ENCODE measurements around the gene ITPRID2.
A peak's percentile ranks its signal among the peaks of the same experiment; 100 is the strongest.

ITPRID2 gene

DNA sequence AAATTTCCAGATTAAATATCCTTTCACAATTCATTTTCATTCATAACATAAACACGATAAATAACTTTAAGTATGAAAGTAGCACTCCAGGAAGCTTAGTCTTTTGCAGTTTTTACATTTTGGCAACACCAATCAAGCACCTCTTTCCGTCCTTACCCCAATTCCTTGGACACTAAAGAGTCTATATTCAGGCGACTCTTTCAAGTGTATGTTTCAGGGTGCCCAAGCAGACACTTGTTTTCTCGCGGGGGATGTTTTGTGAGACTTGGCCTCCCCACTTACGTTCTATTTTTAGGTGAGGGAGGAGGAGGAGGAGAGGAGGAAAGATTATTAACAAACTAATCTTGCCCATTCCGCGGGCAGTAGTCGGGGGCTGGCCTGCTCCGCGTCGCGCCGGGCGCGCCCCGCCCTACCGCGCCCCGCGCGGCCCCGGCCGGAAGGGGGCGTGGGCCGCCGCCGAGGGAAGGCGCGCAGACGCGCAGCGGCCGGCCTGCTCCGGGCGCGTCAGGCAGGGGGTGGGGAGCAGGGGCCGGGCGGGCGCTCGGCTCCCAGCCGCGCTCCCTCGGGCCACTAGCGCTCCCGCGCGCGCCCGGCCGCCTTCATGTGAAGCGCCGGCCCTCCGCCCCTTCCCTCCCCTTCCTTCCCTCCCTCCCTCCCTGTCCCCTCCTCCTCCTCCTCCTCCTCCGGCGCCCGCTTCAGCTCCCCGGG is at the start of gene ITPRID2:
Gene ITPRID2 (plus strand): TSS at position 473 of the 708 bp plus-strand sequence. CDS start 337 bp downstream, outside the sequence.
- DNase-seq = peak; percentile 28

DNA sequence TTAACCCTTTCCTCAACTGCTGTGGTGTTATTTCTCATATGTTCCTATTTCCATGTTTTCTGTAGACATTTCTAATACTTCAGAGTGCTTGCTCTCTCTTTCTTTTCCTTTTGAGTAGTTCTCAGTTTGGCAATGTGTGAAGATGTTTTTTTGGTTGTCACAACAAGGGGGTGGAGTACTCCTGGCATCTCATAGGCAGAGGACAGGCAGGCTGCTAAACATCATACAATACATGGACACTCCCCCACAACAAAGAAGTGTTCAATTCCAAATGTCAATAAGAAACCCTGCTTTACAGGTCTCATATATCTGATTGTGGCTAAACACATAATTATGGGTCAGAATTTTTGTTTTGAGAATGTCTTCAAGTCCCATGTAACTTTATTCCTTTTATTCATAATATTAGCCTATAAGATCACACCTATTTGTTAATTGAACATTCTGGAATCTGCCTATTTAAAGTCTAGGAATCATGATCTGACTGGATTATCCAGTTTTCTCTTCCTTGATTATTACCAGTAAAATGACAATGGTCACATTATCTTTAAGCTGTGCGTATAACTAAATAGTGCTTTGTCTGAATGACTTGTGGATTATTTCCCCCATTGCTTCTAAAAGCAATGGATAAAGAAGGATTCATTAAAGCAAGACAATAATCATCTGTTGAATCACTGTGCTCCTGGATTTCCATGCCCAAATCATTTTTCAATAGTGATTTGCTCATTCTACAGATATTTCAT is 46.8 kb upstream of the ITPRID2 start:
- DNase-seq = no peak

DNA sequence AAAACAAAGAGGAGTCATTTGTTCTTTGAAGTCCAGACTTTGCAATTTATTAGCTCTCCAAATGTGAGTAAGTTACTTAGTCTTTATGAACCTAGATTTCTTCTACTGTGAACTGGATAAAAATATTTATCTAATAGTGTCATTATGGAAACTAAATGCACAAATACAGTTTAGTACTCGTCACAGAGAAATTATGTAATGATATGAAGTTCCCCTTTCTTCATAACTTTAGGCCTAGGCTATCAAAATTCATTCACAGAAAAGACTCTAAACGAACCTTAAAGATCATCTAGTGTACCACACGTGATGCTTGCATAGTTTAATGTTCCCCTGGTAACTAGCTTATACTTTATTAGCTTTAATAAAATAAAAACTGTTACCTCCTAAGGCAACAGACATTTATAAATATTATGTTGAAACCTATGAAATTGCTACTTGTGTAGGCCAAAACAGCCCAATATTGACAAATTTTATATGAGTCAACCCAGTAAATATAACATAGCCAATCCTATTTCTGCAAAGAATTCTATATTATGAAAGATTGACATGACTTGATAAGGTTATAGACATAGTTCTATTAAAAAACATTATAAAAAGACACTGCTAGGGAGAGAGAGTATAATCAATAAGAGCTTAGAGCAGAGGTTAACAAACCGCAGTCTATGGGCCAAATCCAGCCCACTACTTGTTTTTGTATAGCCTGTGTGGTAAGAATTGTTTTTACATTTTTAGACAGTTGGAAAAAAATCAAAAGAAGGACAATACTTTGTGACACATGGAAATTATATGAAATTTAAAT is 44.9 kb upstream of the ITPRID2 start:
- DNase-seq = no peak

DNA sequence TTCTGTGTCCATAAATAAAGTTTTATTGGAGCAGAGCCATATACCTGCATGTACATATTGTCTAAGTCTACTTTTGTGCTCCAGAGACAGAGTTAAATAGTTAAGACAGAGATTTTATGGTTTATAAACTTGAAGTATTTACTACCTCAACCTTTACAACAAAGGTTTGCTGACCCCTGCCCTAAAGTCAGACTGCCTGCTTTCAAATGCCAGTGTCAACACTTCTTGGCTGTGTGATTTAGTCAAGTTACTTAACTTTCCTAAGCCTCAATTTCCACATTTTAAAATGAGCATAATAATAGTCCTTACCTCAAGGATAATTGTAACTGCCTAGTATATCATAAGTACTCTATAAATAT is 44.4 kb upstream of the ITPRID2 start:
- DNase-seq = no peak

DNA sequence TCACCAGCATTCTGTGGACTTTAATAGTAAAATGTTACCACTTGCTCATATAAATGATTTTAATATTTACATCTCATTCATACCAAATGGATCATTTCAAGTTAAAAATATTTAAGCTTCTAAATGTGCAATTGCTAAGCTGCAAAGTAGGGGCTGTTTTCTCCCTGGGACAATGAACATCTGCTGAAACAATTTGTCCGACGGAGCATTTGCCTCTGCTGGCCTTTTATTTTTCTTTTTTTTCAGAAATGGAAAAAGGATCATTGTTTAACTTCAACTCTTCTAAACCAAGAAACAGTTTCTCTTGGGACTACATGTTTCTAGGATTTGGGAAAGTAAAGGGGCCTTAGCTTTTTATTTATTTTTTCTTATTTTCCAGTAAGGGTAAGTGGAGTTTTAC is 43.8 kb upstream of the ITPRID2 start:
- no peak for DNase-seq

DNA sequence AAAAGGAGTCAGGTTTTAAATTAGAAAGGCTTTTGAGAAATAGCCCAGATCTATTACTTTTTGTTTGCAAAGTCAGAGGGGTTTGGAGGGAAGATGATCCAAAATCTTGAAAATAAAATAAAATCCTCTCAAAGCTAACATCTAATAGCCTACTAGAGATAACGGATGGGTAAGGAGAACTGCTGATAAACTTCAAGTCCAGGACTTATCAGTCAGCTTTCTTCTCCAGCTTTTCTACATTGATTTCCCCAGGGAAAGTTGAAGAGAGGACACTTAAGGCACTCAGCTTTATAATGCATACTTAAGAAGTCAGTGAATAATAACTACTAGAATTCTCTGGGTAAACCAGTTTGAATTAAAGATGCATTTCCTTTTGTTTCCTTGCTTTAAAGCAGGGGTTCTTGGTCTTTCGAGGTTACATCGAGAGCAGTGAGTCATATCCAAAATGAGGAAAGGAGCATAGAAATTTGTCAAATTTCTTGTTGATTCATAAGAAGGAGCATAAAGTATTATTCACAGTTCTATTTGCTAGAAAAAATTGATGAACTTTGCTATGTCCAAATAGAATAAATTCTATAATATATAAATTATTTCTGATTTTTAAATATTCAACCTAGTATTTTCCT is 43.2 kb upstream of the ITPRID2 start:
- no peak for DNase-seq

DNA sequence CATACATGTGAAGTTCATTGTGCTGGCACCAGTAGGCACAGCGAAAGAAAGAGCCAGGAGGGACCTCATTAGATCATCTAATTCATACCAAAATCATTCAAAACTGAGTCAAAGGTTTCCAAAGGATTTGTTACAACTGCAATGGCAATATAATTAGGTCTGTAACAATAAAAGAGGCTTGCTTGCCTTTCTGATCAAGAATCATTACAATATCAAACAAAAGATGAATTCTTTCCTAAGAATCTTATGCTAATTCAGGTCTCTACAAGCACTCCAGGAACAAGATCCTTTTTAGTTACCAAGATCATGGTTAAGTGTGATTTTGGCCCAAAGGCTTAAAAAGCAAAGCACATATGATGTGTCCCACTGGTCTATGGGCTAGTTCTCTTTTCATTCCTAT is 41.9 kb upstream of the ITPRID2 start:
- no peak for DNase-seq

DNA sequence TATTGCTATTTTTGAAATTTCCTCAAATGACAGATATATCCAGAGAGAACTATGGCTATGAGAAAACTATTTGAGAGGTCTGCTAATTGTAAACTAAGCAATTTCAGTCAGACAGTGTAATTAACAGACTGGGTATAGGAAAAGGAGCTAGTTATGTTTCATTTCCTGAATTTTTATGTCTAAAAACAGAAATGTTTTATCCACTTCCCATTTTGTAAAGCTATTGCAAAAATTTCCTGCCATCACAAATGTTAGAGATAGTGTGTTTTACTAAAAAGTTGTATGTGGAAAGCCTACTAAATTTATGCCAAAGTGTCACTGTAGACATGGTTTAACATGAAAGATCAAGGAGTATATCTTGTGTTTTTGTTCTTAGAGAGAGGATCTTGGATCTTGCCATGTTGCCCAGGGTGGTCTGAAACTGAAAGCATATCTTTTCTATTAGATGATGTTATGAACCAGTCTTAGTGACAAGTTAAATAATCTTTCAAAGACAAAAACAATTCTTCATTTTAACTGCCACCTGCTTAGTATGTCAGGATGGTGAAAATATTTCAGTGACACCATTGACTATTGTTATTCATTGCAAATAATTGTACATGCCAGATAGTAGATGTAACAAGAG is 40.5 kb upstream of the ITPRID2 start:
- DNase-seq = no peak

DNA sequence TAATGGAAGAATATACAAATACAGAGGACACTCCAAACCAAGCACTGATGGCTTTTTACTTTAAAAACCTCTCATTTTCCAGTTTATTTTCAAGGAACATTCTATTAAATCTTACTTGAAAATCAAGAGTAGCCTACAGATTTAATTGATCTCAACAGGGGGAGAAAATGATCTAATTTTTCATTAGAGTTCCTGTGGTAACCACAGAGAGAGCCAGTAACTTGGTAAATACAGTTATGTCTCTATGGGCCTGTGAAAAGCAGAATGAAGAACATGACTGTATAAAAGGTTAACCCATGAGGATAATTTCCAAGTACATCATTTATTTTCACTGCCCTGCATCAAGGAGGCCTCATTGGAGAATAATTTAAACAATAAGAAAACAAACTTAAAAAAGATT is 39.8 kb upstream of the ITPRID2 start:
- no peak for DNase-seq

DNA sequence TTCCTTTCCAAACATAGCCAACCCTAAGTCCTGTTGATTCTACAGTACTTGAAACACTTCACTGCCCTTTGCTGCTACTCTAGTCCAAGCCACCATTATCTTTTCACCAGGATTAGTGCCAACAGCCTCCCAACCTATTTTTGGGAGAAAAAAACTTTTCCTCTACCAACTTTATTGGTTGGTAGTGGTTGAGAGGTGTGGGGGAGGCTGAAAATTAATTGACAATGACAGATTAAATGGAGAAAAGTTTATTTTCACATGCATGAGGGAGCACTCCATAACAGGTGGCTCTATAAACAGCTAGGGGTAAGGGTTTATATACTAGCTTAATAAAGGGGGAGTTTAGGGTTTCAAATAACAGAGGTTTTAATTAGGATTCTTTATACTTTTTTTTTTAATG is 37.8 kb upstream of the ITPRID2 start:
- no peak for DNase-seq

DNA sequence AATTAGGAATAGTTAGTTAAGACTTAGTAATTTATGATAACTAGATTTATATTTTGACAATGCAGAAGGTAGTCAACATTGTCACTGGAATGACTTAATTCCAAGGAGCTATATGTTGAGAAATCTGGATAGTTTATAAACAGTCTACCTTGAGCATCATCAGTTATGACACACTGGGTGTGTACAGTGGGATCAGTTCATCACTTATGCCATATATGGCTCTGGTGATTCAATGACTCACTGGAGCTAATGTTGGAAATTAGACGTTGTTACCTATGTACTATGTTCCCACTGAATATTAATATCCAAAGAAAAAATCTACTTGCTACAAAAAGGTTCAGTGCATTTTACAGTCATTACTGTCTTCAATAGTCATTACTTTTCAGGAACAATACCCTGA is 34.0 kb upstream of the ITPRID2 start:
- DNase-seq = no peak

DNA sequence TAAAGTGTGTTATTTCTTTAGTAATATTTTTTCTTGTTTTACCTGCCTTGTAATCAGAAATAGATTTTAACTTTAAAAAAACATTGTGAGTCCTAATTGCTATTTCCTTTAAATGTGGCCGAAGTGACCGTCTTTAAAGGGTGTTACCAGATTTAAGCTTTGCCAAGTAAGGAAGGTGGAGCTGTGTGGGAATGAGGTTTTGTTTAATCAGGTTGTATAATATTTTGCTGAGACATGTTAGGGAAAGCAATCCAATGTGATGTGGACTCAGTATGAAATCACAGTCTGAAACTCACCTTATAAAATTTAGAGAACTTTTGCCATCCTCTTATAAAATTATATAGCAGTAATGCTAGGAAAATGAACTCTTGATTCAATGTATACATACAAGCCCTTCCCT is 32.9 kb upstream of the ITPRID2 start:
- no peak for DNase-seq

DNA sequence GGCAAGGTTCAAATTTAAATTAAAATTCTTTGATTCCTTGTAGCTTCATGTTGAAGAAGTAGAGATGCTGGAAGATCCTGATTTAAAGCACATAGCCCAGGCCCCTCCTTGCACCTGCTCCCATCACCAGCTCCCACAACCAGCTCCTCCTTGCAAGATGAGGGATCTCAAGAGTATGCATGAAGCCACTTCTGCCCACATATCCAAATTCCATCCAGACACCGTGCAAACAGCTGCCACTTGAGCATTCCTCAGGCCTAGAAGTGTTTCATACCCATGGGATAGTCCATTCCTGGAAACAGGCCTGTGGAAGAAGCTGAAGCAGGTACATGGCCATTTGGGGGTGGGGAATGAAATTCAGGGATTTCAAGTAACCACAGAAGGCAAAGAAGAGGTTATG is 32.4 kb upstream of the ITPRID2 start:
- no peak for DNase-seq

DNA sequence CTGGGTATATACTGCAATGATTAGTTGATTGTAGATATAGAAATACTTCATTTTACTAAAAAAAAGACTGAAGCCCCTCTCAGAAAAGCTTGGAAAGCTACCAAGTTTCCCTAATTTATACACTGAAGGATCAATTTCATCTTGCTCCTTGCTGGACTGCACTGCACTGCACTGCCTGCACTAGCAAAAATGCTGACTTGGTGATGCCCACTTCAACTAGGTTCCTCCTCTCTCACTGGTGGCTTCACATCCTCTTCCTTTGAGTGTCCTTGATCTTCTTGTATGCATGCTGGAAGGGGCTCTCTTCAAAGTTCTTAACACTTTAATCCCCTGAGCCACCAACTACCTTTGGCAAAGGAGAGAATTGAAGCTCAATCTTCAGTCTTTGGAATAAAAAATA is 31.7 kb upstream of the ITPRID2 start:
- no peak for DNase-seq

DNA sequence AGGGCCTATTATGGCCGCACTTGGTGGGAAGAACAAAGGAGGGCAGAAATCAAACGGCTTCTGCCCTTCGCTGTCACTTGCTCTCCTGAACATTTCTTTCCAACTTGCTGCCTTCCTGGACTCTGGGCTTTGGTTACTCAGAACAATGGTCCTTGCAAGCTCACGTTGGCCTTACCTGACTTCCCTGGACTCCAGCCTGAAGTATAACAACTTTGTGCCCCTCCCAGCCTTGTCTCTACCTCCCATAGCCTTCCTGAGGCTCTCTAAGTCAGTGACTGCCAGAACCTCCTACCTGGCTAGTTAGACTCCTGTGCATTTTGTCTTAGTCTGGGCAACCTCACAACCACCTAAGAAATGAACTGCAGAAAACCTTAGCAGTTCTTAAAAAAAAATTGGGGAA is 30.2 kb upstream of the ITPRID2 start:
- DNase-seq = no peak

DNA sequence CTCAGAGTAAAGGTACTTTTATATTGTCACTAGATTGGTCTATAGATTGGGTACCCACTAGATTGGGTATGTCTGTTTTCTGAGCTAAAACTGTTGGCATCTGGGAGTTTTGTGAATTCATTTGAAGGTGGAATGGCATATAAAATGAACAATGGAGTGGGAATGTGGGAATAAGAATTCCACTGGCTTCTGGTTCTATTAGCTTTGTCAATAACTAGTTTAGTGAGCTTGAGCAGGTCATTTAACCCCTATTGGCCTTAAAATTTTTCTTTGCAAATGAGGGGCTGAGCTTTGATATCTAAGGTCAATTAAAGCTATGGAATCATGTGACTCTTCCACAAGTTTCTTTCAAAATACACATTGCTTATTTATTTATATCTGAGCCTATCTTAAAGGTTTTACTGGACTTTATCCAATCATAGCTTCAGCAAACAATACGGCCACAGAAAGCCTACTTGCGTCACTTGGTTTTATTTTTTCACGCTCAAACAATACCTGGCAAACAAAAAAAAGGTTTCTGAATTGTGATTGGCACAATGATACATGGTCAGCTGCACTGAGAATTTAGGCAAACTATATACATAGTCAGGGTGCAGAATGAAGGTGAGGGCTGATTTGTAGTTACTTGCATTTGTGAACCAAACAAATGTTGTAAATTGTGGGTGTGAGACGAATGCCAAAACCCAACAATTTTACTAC is 28.8 kb upstream of the ITPRID2 start:
- DNase-seq = no peak

DNA sequence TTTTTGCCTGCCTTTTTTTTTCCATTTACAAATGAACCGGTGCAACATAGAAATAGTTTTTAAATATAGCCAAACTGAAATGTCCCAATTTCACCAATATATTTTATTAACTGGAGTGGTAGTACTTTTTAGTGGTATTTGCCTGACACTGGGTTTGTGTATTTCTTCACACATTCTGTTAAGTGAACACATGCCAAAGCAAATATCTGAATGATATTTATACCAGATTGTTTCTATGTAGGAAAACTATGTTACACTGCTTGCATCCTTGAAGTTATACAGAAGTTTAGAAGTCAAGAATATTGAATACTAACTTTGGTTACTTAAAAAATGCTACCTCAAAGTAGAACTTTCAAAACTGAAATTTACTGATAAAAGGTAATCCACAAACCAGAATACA is 19.4 kb upstream of the ITPRID2 start:
- no peak for DNase-seq

DNA sequence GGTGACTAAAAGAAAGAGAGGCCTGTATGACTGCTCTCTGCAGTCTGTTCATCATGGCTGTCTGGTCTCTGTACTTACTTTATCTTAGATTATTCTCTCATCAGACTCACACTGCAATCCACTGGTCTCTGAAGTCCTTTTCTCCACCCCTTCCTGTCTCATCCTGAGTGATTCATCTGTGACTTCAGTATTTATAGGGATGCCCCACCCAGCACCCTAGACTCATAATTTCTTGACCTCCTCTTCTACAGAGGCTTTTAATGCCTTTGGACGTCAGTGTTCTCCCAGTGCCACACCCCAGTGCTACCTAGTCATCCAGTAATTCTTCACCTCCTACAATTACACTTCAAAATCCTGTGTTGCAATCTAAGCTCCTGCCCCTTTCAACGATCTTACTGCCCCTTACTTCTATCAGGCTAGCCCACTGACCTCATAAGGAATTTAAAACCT is 14.9 kb upstream of the ITPRID2 start:
- DNase-seq = no peak

DNA sequence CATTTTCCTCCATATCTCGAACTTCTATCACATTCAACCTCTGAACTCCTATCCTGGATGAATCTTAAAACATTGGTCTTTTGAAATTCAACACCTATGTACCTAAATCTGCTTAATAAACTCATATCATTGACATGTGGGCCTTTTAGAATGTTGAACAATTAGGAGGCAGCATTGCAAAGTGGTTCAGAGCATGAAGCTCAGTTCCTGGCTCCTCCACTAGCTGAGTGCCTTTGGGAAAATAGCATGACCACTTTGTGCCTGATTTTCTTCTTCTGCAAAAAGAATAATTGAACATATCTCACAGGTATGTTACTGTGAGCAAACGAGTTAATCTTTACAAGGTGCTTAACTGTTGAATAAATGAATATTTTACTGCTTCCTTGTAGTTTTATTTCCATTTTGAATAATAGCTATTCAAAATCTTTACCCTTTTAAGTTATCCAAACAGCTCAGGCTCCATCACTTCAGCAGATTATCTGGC is 14.3 kb upstream of the ITPRID2 start:
- DNase-seq = no peak

DNA sequence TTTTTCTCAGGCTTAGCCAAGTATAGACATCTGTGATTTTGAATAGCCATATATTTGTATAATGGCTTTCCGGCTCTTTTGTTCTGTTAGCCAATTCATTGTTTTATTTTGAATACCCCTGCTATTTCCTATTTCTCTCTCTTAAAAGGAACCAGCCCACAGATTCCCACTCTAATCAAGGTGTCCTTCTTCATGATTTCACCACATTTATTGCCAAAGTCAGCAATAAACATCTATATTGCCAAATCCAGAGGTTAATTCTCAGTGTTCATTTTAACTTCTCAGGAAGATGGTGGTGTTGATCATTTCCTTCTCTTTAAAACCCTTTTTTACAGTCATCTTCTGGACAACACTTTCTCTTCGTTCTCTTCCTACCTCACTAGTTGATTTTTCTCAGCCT is 13.1 kb upstream of the ITPRID2 start:
- no peak for DNase-seq

DNA sequence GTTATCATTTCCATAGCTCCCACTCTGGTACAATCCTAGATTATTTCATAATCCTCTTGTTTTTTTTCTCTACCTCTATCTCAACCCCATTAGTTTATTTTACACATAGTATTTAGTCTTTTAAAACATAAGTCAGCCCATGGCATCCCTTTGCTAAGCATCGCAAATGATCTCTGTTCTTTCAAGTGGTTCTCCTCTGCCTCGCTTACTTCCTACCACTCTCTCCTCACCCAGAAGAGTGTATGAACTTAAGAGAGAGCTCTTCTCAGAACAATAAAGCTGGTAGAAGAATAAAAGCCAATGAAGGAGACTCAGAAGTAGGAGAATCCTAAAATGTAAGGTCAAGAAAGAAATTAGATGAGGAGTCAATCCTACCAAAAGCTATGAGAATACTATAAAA is 12.2 kb upstream of the ITPRID2 start:
- DNase-seq = no peak
